IMR-90 (cell line): ENCODE measurements around the gene ADAMTSL1. TPM values are rescaled to one million over a fixed set of nuclear protein-coding genes. Genes with fewer than 3 reads are reported as not detected.

Source experiments
- ATAC-seq: fragments of 200-7000 bp; cut with Tn5 transposase; 2 replicates; pipeline ENCODE4 v1.9.1; 2020; ENCODE audit warnings: low read depth, mild to moderate bottlenecking, moderate library complexity
- BruUV-seq: library from RNA; stranded (reverse); fragments of 400-500 nt; replicated peaks from 2 replicates; lab custom pipeline; 2021; lab: Mats Ljungman, UMichigan
- CTCF ChIA-PET: fragments of 300-600 bp; formaldehyde crosslinking; extraction: SDS; loops from one replicate; lab custom pipeline; 2021; ENCODE audit warnings: antibody characterized with exemption; lab: Yijun Ruan, JAX
- POLR2A ChIA-PET: fragments of 300-600 bp; sonication (Branson Sonifier 250); formaldehyde crosslinking; loops from one replicate; lab custom pipeline; 2022; ENCODE audit warnings: antibody characterized with exemption; ENCODE audit not compliant: unreplicated experiment; lab: Charles Lee
- DNase-seq: peaks from one replicate; pipeline ENCODE4 v3.0.0; 2013
- H2AFZ ChIP-seq: replicated peaks from 2 replicates; pipeline ENCODE3; 2013; ENCODE audit warnings: low read length, mild to moderate bottlenecking; ENCODE audit not compliant: poor library complexity
- H2AK5ac ChIP-seq: 2 replicates; pipeline ENCODE4 v1.6.1; 2013; ENCODE audit warnings: low read depth, low read length, inconsistent platforms
- H2AK9ac ChIP-seq: replicated peaks from 2 replicates; pipeline ENCODE3; 2013; ENCODE audit warnings: mild to moderate bottlenecking, low read depth, low read length, moderate library complexity; ENCODE audit not compliant: poor library complexity
- H2BK120ac ChIP-seq: 2 replicates; pipeline ENCODE4 v1.6.1; 2013; ENCODE audit warnings: low read depth, low read length, inconsistent platforms
- H2BK15ac ChIP-seq: 3 replicates; pipeline ENCODE4 v1.6.1; 2013; ENCODE audit warnings: low read depth, low read length, inconsistent platforms
- H2BK20ac ChIP-seq: 2 replicates; pipeline ENCODE4 v1.6.1; 2013; ENCODE audit warnings: low read depth, mild to moderate bottlenecking, inconsistent platforms, low read length, moderate library complexity
- H2BK5ac ChIP-seq: 2 replicates; pipeline ENCODE4 v1.6.1; 2013; ENCODE audit warnings: mild to moderate bottlenecking, low read depth, low read length, inconsistent platforms; ENCODE audit not compliant: poor library complexity, severe bottlenecking
- H3K14ac ChIP-seq: replicated peaks from 2 replicates; pipeline ENCODE4 v1.6.1; 2013; ENCODE audit warnings: low read depth, low read length, inconsistent platforms
- H3K18ac ChIP-seq: 2 replicates; pipeline ENCODE4 v1.6.1; 2013; ENCODE audit warnings: low read depth, low read length, control low read depth
- H3K23ac ChIP-seq: 2 replicates; pipeline ENCODE4 v1.6.1; 2013; ENCODE audit warnings: low read depth, low read length, inconsistent platforms
- H3K27ac ChIP-seq: 2 replicates; pipeline ENCODE4 v1.5.1; 2013; ENCODE audit warnings: mild to moderate bottlenecking, control low read depth, low read length; ENCODE audit not compliant: insufficient read depth
- H3K27me3 ChIP-seq: 2 replicates; pipeline ENCODE4 v1.6.1; 2013; ENCODE audit warnings: low read length; ENCODE audit not compliant: control insufficient read depth, insufficient read depth
- H3K36me3 ChIP-seq: 2 replicates; pipeline ENCODE4 v1.6.1; 2013; ENCODE audit warnings: low read length, mixed read lengths; ENCODE audit not compliant: control insufficient read depth, insufficient read depth
- H3K4ac ChIP-seq: 2 replicates; pipeline ENCODE4 v1.6.1; 2013; ENCODE audit warnings: low read depth, low read length, inconsistent platforms
- H3K4me1 ChIP-seq: 2 replicates; pipeline ENCODE4 v1.6.1; 2013; ENCODE audit warnings: low read length, mixed read lengths; ENCODE audit not compliant: control insufficient read depth, insufficient read depth
- H3K4me2 ChIP-seq: 2 replicates; pipeline ENCODE4 v1.6.1; 2013; ENCODE audit warnings: low read depth, mild to moderate bottlenecking, control low read depth, low read length, moderate library complexity
- H3K4me3 ChIP-seq: 2 replicates; pipeline ENCODE4 v1.5.1; 2013; ENCODE audit warnings: low read depth, mild to moderate bottlenecking, control low read depth, low read length, moderate library complexity; ENCODE audit not compliant: insufficient read depth
- H3K56ac ChIP-seq: 2 replicates; pipeline ENCODE4 v1.6.1; 2013; ENCODE audit warnings: low read length, inconsistent platforms; ENCODE audit not compliant: insufficient read depth; ENCODE audit errors: extremely low read depth
- H3K79me1 ChIP-seq, 2 experiments: 2 replicates each; pipeline ENCODE4 v1.6.1; 2013; ENCODE audit warnings: low read length in 2 of 2, inconsistent platforms in 1 of 2, low read depth in 1 of 2
- H3K9ac ChIP-seq: 2 replicates; pipeline ENCODE4 v1.6.1; 2013; ENCODE audit warnings: low read depth, low read length, control low read depth
- H3K9me1 ChIP-seq: 2 replicates; pipeline ENCODE4 v1.6.1; 2013; ENCODE audit warnings: low read length, inconsistent platforms; ENCODE audit not compliant: insufficient read depth
- H3K9me3 ChIP-seq: 2 replicates; pipeline ENCODE4 v1.6.1; 2013; ENCODE audit warnings: low read length; ENCODE audit not compliant: control insufficient read depth, insufficient read depth
- H4K20me1 ChIP-seq: 2 replicates; pipeline ENCODE4 v1.6.1; 2013; ENCODE audit warnings: low read length, inconsistent platforms; ENCODE audit not compliant: insufficient read depth
- H4K5ac ChIP-seq: 2 replicates; pipeline ENCODE4 v1.6.1; 2013; ENCODE audit warnings: mild to moderate bottlenecking, low read depth, low read length, control low read depth
- H4K8ac ChIP-seq, 2 experiments: 2 replicates each; pipeline ENCODE4 v1.6.1; 2013; ENCODE audit warnings: low read depth in 2 of 2, low read length in 2 of 2, control low read depth in 1 of 2, inconsistent platforms in 1 of 2
- H4K91ac ChIP-seq: 2 replicates; pipeline ENCODE4 v1.6.1; 2013; ENCODE audit warnings: low read depth, low read length, inconsistent platforms; ENCODE audit not compliant: insufficient read depth
- BHLHE40 ChIP-seq: fragments of 150-350 bp; IDR thresholded peaks from 2 replicates; pipeline ENCODE4 v1.6.1; 2016; ENCODE audit warnings: mild to moderate bottlenecking, low read depth, low read length
- CEBPB ChIP-seq: IDR thresholded peaks from 2 replicates; pipeline ENCODE4 v1.6.1; 2012; ENCODE audit warnings: low read depth, low read length, improper control_type of control experiment
- CHD1 ChIP-seq: IDR thresholded peaks from 2 replicates; pipeline ENCODE4 v1.6.1; 2012; ENCODE audit warnings: low read depth, low read length, improper control_type of control experiment
- FOS ChIP-seq: fragments of 150-350 bp; IDR thresholded peaks from 2 replicates; pipeline ENCODE4 v1.6.1; 2016; ENCODE audit warnings: low read depth, low read length
- MAZ ChIP-seq: IDR thresholded peaks from 2 replicates; pipeline ENCODE4 v1.6.1; 2012; ENCODE audit warnings: low read depth, mild to moderate bottlenecking, low read length, improper control_type of control experiment, moderate library complexity, borderline replicate concordance
- MXI1 ChIP-seq: IDR thresholded peaks from 2 replicates; pipeline ENCODE4 v1.6.1; 2012; ENCODE audit warnings: low read depth, mild to moderate bottlenecking, low read length, moderate library complexity, borderline replicate concordance
- RAD21 ChIP-seq: IDR thresholded peaks from 2 replicates; pipeline ENCODE4 v1.6.1; 2012; ENCODE audit warnings: low read length, improper control_type of control experiment
- SMC3 ChIP-seq: fragments of 150-350 bp; IDR thresholded peaks from 2 replicates; pipeline ENCODE4 v1.6.1; 2016; ENCODE audit warnings: low read depth, mild to moderate bottlenecking, antibody characterized with exemption, low read length, moderate library complexity
- WGBS, 2 experiments: methylation state at CpG; one replicate each; pipeline versions ENCODE4 v1.1.5 to v1.1.7; 2013; ENCODE audit warnings: missing lambda C conversion rate in 2 of 2; ENCODE audit not compliant: insufficient read length in 1 of 2; ENCODE audit errors: extremely low coverage in 2 of 2; 5-methylcytosine and 5-hydroxymethylcytosine counted together
- dilution Hi-C: fragments of 300-500 bp; cut with HindIII; formaldehyde crosslinking; loops from one replicate; pipeline ENCODE4 v1.14.3; 2018; ENCODE audit warnings: low sequenced_read_pairs; ENCODE audit not compliant: unreplicated experiment
- in situ Hi-C: fragments of 300-500 bp; cut with MboI; formaldehyde crosslinking; loops from 3 replicates; pipeline ENCODE4 v1.14.3; 2019; ENCODE audit warnings: low sequenced_read_pairs, inconsistent platforms, mixed read lengths
- intact Hi-C: fragments of 100-400 bp; cut with micrococcal nuclease; formaldehyde crosslinking; loops from 2 replicates; pipeline ENCODE4 v1.10.0; 2022
- polyA plus RNA-seq, 3 experiments: library from polyadenylated mRNA; depleted of rRNA; stranded (reverse); fragments of >200 nt; gene quantifications; 2 replicates each; pipeline ENCODE4 v1.2.3, GENCODE V29; 2012; ENCODE audit warnings: low replicate concordance in 1 of 3
- total RNA-seq: library from RNA; depleted of rRNA; stranded (reverse); fragments of >200 nt; gene quantifications from 2 replicates; pipeline ENCODE4 v1.2.3, GENCODE V29; 2012
- TF ChIP-seq, protein P1 (sequence below): fragments of 150-350 bp; IDR thresholded peaks from 2 replicates; pipeline ENCODE4 v1.6.1; 2016; ENCODE audit warnings: low read depth, mild to moderate bottlenecking, low read length, moderate library complexity, borderline replicate concordance
- TF ChIP-seq, protein P2 (sequence below): fragments of 150-350 bp; IDR thresholded peaks from 2 replicates; pipeline ENCODE4 v1.6.1; 2017; ENCODE audit warnings: mild to moderate bottlenecking, antibody characterized with exemption, low read length, low read depth
- TF ChIP-seq, protein P3 (sequence below): conservative IDR thresholded peaks from 2 replicates; pipeline ENCODE4 v1.5.1; 2012; ENCODE audit warnings: mild to moderate bottlenecking, low read depth, low read length, improper control_type of control experiment

The ADAMTSL1 gene
- total and polyA plus RNA-seq, 2 of the 4 experiments (the other 2 are of a cell fraction) = 38.2 to 62.2 TPM

DNA sequence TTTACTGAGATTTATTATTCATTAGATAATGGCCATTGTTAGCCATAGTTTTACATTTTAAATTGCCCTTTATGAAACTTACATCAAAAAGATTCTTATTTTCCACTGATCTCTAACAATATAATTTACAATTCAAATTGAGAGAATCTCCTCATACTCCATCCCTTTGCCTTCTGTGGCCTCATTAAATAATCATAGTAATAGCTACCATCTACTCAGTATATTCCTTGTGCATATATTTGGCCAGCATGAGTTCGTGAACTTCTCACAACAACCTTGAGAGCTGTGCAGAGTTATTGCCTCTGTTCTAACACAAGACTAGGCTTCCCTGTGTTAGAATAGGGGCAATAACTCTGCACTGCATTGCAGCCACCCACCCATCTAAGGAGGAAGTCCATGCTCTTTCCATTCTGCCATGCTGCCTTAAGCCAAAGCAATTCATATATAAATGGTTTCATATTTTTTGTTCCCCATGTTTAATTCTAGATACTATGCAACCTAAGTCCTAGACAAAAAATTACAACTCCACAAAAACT is 99.1 kb downstream of the ADAMTSL1 start:
- dilution Hi-C loops = no loop called here

More for the DNA sequence above, 99.1 kb downstream of the ADAMTSL1 start:
- Histone ChIP-seq H3K4me1 (no peaks in the 10 kb centered on the region), H4K8ac (no peak overlapping the region), H2BK15ac (no peak overlapping the region), H4K20me1 (no peaks in the 10 kb centered on the region), H2BK120ac (no peak overlapping the region), H2AK5ac (no peak overlapping the region), H3K36me3 (no peaks in the 10 kb centered on the region), H3K4me2 (no peak overlapping the region), H2BK20ac (no peak overlapping the region), H2AFZ (no peak overlapping the region), H3K9me3 (no peaks in the 10 kb centered on the region), H4K91ac (no peak overlapping the region), H3K4ac (no peak overlapping the region), H3K14ac (no peak overlapping the region), H3K4me3 (no peak overlapping the region), H4K5ac (no peak overlapping the region), H3K9me1 (no peaks in the 10 kb centered on the region), H3K79me1 (no peaks in the 10 kb centered on the region), H3K27me3 (no peaks in the 10 kb centered on the region), H3K18ac (no peak overlapping the region), H2AK9ac (no peak overlapping the region), H3K27ac (no peak overlapping the region), H3K56ac (no peak overlapping the region), H3K9ac (no peak overlapping the region), H2BK5ac (no peak overlapping the region), H3K23ac (no peak overlapping the region; the same call in 1 of the 2 replicates)
- CTCF ChIA-PET = no interaction called here
- in situ Hi-C loops (no loop called here), intact Hi-C loops (no loop called here)
- POLR2A ChIA-PET = no interaction called here
- no peak for DNase-seq
- WGBS, 2 experiments = no CpG with 5 or more reads among the region's 1 CpG
- TF ChIP-seq BHLHE40 = no peak
- no peak for TF ChIP-seq MAZ
- no peak for TF ChIP-seq RAD21
- no peak for TF ChIP-seq CEBPB
- TF ChIP-seq SMC3 = no peak
- TF ChIP-seq FOS = no peak
- TF ChIP-seq CHD1 = no peak
- TF ChIP-seq, protein P1, sequence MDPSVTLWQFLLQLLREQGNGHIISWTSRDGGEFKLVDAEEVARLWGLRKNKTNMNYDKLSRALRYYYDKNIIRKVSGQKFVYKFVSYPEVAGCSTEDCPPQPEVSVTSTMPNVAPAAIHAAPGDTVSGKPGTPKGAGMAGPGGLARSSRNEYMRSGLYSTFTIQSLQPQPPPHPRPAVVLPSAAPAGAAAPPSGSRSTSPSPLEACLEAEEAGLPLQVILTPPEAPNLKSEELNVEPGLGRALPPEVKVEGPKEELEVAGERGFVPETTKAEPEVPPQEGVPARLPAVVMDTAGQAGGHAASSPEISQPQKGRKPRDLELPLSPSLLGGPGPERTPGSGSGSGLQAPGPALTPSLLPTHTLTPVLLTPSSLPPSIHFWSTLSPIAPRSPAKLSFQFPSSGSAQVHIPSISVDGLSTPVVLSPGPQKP = no peak
- TF ChIP-seq, protein P2, sequence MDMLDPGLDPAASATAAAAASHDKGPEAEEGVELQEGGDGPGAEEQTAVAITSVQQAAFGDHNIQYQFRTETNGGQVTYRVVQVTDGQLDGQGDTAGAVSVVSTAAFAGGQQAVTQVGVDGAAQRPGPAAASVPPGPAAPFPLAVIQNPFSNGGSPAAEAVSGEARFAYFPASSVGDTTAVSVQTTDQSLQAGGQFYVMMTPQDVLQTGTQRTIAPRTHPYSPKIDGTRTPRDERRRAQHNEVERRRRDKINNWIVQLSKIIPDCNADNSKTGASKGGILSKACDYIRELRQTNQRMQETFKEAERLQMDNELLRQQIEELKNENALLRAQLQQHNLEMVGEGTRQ = no peak
- TF ChIP-seq MXI1 = no peak
- TF ChIP-seq, protein P3, sequence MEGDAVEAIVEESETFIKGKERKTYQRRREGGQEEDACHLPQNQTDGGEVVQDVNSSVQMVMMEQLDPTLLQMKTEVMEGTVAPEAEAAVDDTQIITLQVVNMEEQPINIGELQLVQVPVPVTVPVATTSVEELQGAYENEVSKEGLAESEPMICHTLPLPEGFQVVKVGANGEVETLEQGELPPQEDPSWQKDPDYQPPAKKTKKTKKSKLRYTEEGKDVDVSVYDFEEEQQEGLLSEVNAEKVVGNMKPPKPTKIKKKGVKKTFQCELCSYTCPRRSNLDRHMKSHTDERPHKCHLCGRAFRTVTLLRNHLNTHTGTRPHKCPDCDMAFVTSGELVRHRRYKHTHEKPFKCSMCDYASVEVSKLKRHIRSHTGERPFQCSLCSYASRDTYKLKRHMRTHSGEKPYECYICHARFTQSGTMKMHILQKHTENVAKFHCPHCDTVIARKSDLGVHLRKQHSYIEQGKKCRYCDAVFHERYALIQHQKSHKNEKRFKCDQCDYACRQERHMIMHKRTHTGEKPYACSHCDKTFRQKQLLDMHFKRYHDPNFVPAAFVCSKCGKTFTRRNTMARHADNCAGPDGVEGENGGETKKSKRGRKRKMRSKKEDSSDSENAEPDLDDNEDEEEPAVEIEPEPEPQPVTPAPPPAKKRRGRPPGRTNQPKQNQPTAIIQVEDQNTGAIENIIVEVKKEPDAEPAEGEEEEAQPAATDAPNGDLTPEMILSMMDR = no peak
- no TSS peak for BruUV-seq
- no peak for ATAC-seq
